ENCODE data around the gene THG1L.

THG1L gene

DNA sequence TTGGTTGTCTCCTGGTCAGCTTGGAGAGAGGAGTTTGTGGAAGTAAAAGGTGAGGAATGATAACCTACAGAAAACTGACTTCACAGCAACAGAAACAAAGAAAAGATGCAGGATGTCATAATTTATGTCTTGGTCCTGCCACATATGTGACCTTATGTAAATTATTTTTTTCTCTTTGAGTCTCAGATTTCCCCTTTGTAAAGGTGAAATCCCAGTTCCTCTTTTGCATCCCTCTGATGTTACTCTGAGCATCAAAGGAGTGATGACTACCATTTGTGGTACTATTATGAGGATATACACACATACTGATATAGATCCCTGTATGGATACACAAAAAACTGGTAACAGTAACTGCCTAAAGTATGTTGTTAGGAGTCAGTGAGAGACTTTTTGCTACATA is 1.4 kb upstream of the THG1L start:
- no peak for DNase-seq

DNA sequence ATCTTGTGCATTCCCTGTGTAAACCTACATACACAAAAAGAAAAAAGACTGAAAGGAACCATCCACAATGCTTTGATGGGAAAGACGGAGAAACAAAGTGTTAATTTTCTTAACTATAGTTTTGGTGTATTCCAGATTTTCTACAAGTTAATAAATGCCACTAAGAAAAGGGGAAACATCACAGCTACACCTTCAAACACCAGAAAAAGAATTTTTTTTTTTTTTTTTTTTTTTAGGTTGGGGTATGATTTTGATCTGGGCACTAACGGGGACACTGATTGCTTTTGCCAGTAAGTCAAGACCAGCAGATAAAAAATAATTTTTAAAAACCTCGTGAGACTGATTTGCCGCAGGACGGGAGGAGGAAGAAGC is 334 bp upstream of the THG1L start:
- DNase-seq, result no peak

DNA sequence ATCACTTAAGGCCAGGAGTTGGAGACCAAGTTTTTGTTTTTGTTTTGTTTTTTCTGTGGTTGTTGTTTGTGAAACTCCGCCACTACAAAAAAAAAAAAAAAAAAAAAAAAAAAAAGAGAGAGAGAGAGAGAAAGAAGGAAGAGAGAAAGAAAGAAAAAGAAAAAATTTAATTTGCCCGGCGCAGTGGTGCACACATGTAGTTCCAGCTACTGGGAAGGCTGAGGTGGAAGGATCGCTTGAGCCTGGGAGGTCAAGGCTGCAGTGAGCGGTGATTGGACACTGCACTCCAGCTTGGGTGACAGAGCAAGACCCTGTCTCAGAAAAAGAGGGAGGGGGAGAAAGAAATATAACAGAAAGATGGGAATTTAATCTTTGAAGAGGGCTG is 902 bp downstream of the THG1L start:
- no peak for DNase-seq

DNA sequence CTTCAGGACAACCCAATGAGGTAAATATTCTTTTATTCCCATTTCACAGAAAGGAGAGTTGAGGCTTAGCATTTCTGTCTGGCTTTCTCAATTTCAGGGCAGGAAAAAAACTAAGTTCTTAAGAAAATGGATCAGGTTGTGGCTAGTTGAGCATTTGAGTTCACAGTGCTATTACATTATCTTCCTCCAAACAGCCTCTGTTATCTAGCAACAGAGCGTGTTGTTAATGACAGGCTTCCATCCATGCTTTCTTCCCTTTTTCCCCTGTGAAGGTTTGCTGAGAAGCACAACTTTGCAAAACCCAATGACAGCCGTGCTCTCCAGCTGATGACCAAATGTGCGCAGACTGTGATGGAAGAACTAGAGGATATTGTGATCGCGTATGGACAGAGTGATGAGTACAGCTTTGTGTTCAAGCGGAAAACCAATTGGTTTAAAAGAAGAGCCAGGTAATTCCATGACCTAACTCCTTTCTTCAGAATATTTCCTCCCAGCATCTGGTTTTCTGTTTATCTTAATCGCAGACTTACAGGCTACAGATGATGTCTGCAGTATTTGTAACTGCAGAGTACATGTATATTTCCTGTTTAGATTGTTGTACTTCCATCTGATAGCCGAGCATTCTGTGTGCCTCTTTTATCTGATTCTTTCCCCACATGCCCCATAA is 1.5 kb downstream of the THG1L start:
- no peak for DNase-seq

DNA sequence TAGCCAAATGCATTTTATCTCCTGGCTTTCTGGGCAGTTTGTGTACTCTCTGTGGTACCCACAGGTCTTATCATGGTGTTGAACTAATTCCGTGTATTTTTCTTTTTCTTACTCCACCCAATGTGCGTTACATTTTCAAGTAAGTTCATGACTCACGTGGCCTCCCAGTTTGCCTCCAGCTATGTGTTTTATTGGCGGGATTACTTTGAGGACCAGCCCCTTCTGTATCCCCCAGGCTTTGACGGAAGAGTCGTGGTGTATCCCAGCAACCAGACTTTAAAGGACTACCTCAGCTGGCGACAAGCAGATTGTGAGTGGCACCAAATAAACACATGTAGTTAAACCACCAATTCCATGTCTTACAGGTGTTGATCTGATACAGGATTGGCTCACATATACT is 3.2 kb downstream of the THG1L start:
- DNase-seq, result no peak

DNA sequence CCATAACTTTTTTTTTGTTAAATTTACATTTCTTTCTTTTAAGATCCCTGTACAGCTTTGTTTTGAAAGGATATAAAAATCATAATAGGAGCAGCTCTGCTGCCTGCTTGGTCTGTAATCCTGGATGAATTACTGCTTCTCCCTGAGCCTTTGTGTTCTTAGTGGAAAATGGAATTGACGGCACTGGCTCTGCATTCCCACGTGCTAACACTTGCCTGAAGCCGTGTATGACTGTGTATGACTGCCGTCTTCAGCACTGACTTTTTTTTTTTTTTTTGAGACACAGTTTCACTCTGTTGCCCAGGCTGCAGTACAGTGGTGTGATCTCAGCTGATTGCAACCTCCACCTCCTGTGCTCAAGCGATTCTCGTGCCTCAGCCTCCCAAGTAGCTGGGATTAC is 4.8 kb downstream of the THG1L start:
- no peak for DNase-seq

DNA sequence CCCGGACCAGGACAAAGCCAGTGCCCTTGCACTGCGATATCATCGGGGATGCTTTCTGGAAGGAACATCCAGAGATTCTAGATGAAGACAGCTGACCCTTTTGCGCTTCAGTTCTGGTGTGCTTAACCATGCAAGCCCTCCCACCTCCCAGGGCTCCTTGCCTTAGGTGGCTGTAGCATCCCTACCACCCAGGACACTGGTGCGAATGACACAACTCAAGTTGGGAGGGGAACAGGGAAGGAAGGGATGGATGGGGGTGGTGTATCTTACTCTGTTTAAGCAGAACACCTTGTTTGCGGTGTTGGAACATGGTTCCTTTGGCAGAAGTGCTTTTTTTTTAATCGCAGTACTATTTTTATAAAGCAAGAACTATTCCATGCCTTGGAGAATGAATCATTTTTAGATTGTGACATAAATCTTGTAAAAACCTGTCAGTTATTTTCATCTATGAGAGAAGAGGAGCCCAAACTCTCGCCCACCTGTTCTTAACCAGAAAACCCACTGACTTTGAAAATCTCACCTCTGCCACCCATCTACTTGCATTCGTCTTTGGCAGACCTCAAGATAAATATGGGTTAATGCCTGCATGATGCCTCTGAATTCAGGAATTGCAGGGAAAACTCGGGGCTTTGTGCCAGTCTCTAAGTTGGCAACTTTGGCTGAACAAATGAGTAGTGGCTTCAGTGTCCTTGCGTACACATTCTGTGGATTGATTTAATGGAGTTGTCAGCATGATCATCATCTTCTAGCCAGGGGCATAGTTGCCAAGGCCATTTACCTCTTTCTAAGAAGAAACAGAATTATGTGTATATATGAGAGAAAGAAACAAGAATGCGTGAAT is 8.4 kb downstream of the THG1L start:
- DNase-seq, result no peak

DNA sequence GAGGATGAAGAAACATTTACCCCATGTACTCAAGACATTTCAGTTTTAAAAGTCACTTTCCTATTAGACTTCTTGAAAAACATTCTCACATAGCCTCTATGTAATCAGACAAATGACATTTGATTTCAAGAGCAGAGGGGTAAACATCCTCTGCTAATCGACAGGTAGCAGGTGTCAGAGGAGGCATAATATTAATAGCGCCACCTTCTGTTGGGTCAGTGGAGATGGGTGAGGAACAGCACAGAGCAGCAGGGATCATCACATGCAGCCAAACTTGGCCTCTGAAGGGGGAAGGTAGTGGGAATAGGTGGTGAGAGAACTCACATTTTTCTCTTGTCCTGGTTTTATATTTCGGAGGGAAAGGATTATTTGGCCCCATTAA is 9.0 kb downstream of the THG1L start:
- peak; percentile 15 for DNase-seq

DNA sequence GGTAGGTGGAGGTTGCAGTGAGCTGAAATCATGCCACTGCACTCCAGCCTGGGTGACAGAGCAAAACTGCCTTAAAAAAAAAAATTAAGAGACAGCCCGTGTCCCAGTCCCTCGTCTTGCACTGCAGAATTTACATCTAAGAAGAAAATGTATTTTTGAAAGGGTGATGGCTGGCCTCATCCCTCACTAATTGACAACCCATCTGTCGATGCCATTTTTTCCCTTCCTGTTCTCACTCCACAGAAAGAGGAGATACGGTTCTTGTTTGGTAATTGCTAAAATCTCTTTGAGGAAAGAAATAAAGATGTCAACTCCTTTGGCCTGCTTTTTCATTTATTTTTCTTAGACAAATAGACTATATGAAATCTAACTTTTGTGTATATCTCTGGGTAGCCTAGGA is 9.9 kb downstream of the THG1L start:
- no peak for DNase-seq

DNA sequence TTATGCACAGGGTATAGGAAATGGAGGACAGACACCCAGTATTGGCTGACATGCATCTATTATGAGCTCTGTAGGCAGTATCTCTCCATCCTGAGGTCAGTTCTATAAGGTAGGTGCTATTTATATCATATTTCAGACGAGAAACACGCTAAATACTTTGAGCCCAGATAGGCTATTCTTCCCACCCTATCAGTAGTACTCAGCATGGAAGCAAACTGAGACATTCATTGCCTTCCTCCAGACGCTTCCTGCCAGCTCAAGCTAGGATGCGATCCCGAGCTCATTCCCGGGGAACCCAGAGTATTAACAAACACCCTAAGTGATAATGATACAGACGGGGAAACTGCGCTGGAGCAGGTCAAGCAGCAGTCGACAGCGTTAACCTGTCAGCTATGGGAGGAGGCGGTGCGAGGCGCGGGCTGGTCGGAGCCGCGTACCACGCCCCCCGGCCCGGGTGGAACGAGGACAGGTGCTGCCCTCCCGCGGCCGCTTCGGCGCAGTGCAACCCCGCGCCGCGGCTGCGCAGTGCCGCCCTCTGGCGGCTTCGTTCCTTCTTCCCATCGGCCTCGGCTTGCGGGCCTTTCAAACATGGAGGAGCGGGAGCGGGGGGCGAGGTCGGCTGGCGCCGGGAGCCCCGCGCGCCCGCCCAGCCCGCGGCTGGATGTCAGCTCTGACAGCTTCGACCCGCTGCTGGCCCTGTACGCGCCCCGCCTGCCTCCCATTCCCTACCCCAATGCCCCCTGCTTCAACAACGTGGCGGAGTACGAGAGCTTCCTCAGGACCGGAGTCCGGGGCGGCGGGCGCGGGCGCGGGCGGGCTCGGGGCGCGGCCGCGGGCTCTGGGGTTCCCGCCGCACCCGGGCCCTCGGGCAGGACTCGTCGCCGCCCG is 12.2 kb downstream of the THG1L start, which contains the start of gene LSM11:
Gene LSM11 (plus strand): TSS at position 550 of the 888 bp plus-strand sequence. CDS start 39 bp downstream, at position 589.
- peak; percentile 88 for DNase-seq

DNA sequence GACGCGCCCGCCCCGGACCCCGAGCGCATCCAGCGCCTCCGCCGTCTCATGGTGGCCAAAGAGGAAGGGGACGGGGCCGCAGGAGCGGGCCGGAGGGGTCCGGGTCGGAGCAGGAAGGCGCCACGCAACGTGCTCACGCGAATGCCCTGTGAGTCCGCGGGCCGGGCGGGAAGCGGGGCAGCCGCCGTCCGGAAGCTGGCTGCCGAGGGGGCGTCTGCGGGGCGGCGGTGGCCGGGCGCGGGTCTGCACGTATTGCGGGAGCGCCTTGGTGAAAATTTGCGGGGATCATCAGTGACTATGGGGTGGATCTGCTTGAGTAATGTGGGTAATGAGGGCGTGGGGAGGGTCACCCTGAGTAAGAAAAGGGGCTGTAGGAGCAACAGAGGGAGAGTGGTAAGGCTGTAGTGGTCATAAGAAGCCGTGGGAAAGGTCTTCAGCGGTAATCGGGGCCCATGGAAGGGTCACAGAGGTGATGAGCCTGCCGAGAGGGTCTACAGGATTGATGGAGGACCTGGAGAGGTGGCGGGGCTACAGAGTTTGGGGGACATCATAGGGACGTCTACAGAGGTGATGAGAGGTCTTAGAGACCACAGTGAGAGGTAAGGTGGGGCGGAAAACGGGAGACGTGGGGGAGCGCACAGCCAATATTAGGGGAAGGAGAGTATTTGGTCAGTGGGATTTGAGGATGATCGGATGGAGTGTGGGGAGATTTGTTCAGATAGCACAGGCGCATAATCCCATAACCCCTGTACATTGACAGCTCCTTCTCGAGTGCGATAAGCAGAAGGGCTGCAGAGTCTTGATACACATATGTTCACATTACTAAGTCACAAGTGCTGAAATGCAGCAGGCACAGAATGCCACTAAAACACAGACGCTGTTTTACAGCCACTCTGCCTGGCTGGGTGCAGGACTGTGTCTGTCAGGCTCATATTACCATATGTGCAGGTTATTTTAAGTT is 13.1 kb downstream of the THG1L start:
- no peak for DNase-seq

DNA sequence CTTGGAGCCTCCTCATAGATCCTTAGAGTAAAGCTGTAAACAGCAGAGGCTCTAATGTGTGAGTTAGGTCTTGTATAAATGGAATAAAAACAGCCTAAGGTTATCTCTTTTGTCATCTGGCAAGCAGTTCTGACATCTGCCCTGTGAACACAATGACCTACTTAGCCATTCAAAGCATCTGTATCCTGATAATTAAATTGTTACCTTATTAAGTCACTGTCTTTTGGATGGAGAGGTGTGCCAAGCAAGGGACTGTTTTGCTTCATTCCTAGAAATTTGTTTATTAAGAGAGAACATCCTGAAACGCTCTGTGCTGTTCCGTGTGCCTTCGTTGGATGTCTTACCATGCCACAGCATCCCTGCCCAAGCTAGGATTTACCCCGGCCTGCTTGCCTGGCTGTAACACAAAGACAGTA is 13.8 kb downstream of the THG1L start:
- no peak for DNase-seq

DNA sequence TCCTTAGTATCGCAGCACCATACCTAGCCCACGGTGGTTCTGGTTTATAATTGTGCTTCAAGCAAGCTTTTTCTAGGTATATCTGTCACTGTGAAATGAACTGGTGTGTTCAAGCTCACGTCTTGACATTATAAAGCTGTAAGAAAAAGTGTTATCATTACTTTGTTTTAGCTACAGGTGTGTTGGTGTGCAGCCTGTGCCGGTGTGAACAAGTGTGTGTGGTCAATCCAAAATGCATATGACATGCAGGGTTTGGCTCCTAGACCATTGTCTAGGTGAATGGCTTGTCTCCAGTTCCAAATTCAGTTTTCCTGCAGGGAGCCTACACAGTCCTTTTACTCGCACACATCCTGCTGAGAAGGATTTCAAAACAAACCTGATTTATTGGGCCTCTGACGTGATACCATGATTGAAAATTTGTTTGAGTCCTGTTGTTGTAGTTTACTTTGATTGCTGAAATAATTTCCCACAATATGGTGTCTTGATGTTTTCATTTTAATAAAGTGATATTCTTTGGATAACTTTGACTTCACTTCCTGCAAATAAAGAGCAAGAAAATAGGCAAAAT is 16.0 kb downstream of the THG1L start:
- no peak for DNase-seq

DNA sequence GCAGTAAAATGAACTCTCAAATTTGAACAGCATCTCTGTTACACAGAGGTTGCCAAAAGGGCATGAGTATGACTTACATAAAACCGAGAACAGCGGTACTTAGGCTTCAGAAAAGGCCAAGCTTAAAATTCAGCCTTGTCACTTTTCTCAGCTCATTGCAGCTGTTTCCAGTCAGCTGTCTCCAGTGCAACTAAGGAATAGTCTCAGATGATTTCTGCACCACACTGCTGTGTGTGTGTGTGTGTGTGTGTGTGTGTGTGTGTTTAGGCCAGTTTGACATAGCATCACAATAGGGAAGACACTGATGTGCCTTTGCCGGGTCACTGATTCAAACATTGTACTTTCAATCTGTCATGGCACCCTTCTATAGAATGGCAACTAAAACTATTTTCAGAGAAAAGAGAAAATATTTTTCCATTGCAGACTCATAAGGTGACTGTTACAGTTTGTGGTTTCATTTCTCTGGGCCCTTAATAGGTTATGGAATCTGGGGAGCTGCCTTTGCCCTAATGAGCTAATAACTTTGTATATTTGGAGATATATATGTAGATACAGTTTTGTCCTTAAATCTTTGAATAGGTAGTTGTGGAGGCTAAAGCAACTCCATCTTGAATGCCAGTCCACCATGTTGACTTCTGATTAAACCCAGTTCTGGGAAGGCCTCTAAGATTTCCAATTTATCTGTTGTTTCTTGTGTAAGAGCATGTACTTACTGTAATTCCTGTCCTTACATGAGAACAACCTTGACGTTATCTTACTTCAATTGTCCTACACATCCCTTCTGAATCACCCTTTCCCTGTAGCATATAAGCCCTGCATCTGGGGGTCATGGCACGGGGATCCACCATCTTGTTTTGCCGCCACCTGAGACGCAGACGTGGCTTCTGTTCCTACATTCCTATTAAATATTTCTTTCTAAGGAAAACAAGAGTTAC is 16.8 kb downstream of the THG1L start:
- DNase-seq, result no peak

DNA sequence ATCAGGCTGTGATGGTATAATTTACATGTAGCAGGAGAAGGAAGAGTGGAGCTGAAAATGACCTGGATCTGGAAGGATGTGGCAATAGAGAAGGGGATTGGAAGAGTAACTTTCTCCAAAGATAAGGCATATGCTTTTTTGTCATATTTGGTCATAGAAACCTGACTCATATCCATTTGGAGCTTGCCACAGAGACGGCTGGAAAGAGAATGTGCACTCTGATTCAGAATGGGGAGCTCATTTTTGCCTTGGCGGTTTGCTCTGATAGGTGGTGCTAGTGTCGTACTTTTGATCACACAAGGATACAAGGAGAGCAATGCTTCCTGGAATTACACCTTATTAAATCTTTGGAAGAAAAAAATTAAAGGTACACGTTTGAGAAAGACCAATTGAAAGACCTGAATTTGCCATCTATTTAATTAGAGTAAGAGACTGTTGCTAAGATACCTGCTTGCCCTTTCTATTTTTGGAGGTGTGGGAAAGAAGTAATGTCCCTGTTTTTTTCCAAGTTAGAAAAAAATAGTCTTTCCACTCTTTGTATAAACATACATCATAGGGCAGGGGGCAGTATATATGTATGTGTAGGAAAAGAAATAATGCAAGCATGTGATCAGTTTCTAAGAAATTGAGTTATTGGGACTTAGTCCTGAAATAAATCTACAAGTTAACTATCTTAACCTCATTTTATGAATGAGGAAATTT is 17.7 kb downstream of the THG1L start:
- DNase-seq, result no peak

DNA sequence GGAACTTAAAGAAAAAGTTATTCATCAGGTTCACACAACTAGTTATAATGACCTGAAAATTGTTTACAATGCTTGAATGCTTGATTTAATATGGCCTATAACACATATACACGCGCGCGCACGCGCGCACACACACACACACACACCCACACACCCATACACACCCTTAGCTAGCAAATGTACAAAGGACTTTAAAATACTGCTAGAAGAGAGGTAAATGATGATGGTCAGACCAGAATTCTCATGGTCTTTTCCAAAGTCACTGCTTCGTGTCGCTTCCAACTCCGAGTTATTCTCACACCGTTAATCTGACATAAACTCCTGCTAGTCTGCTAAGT is 18.2 kb downstream of the THG1L start:
- DNase-seq, result no peak

DNA sequence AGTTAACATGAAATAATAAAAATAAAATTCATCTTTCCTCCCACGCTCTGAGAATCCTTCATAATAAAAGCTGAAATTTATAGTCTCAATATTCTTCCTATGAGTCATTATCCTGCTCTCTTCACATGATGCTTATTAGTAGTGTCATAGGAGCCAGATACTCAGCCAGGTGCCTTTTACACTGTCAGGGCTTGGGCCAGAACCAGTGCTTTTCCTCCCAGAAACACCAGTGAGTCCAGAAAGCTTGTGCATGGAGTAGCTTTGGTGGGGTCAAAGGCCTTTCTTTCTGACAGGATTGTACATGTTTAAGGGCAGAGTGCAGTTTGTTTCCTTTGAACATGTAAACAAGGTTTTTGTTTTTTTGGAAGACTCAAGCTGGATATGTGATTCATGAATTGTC is 19.1 kb downstream of the THG1L start:
- no peak for DNase-seq

DNA sequence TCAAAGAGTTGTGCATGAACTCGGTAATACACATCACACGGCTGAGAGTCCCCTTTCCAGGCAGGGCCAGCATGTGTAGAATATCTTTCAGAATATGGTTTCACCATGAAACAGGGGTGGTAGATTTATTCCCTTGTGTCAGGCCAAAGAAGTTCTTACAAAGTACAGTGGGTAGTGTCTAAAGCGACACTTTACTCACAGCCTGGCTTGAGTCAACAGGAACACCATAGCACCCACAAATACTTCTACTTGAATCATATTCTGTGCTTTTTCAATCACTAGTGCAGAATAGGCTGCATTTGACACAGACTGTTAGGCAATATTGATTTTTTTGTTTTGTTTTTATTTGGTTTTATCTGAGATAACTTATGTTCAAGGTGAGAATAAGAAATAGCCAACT is 24.9 kb downstream of the THG1L start:
- no peak for DNase-seq

DNA sequence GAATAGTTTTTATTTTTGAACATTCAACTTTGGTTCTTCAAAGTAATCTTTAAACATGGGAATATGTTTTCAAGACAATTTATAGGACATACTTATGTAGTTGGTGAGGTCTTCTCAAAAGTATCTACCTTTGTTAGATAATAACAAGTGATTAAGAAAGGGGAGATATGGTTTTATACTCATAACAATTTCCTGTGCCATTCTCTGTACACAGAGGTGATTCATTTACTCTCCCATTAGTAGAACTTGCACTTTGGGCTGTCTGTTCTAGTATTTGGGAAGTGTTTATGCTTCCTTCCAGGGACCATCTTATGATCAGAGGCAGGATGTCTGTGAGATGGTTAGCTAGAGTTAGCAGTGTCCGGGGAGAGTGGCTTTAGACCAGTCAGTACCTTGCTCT is 27.5 kb downstream of the THG1L start:
- DNase-seq, result no peak

Measured in CD4-positive, alpha-beta T cell treated with Interferon gamma for 1 hour (primary cell).